Measurements from ENCODE around the gene TRIOBP.
"Not testable (repeated sequence)": the region's sequence is repeated elsewhere in the genome, so short reads cannot be mapped to it uniquely, and the experiment has no call there.

Gene TRIOBP

DNA sequence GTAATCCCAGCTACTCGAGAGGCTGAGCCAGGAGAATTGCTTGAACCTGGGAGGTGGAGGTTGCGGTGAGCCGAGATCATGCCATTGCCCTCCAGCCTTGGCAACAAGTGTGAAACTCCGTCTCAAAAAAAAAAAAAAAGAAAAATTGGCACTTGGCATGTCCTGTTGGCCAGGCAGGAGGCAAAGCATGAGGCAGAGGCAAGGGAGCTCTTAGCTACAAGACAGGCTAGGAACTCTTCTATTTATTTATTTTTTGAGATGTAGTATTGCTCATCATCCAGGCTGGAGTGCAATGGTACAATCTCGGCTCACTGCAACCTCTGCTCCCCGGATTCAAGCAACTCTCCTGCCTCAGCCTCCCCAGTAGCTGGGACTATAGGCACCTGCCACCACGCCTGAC lies 2.7 kb upstream of the TRIOBP start:
- not testable (repeated sequence) for DNase-seq

GRCh38 chr22:37696260-37696656 lies 590 bp upstream of the TRIOBP start:
- not testable (repeated sequence) for DNase-seq

GRCh38 chr22:37697538-37697835 lies 639 bp downstream of the TRIOBP start:
- DNase-seq, result no peak

GRCh38 chr22:37701141-37701786 lies 4.4 kb downstream of the TRIOBP start:
- DNase-seq, result no peak

GRCh38 chr22:37703906-37704305 lies 7.1 kb downstream of the TRIOBP start:
- DNase-seq, result no peak

DNA sequence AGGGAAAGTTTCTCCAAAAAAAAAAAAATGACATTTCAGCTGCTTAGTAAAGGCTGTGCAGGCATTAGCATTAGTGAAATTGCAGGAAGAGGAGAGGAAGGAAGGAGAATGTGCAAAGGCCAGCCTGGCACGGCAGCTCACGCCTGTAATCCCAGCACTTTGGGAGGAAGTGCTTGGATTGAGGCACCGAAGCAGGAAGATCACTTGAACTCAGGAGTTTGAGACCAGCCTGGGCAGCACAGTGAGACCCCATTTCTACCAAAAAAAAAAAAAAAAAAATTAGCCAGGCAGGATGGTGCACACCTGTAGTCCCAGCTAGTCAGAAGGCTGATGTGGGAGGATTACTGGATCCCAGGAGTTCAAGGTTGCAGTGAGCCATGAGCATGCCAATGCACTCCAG lies 7.8 kb downstream of the TRIOBP start:
- DNase-seq, result no peak

GRCh38 chr22:37705205-37705604 lies 8.4 kb downstream of the TRIOBP start:
- no peak for DNase-seq

GRCh38 chr22:37708580-37709444 lies 12.0 kb downstream of the TRIOBP start:
- no peak for DNase-seq

DNA sequence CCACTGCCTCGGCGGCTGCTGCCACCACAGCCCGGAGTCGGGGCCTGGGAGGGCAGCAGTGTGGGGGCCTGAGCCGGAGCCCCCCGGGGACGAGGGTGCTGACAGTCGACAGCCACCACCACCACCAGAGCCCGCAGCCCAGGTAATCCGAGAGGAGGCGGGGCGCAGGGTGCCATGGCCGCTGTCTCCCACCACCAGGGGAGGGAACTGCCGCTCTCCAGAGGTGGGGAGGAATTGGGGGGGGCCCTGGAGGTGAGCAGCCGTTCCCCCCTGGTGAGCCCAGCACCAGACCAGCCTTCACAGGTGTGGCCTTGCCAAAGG lies 12.6 kb downstream of the TRIOBP start:
- no peak for DNase-seq

- DNase-seq, result no peak
Measured at GRCh38 chr22:37710675-37711074, 13.8 kb downstream of the TRIOBP start.

GRCh38 chr22:37711490-37711889 lies 14.6 kb downstream of the TRIOBP start:
- DNase-seq, result no peak

DNA sequence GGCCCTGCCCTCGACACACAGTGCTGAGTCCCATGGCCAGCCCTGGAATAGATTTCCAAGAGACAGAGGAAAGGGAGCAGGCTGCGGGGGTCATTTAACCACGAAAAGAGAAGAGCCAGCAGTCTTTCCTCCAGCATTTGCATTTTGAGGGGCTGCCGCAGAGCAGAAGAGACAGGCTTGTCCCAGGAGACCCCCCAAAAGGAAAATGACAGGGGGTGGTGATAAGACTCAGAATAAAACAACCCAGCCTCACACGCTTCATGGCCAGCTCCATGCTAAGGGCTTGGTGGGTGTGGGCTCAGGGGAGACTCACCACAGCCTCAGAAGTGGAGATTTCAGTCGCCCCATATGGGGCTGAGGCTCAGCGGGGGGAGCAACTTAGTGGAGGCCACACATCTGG lies 16.9 kb downstream of the TRIOBP start:
- no peak for DNase-seq

DNA sequence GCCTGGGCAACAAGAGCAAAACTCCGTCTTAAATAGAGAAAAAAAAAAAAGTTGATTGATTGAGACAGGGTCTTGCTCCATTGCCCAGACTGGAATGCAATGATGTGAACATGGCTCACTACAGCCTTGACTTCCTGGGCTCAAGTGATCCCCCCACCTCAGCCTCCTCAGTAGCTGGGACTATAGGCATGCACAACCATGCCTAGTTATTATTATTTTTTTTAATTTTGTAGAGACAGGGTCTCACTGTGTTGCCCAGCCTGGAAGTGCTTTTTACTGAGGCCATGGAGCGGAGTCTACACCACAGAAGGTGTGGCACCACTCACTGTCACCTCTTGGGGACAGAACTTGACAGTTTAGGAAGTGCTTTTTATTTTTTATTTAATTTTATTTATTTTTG lies 17.8 kb downstream of the TRIOBP start:
- no peak for DNase-seq

DNA sequence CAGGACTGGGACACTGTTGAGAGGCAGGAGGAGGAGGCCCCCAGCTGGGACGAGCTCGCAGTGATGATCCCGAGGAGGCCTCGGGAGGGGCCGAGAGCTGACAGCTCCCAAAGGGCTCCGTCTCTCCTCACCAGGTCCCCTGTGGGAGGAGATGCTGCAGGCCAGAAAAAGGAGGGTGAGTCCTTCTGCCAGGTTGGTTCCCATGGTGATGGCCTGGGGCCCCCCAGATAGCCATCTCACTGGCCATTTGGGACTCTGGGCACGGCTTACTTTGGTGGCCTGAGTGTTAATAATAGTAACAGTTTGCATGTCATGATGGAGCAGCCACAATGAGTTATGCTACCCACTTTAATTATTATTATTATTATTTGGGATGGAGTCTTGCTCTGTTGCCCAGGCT lies 18.9 kb downstream of the TRIOBP start:
- no peak for DNase-seq

DNA sequence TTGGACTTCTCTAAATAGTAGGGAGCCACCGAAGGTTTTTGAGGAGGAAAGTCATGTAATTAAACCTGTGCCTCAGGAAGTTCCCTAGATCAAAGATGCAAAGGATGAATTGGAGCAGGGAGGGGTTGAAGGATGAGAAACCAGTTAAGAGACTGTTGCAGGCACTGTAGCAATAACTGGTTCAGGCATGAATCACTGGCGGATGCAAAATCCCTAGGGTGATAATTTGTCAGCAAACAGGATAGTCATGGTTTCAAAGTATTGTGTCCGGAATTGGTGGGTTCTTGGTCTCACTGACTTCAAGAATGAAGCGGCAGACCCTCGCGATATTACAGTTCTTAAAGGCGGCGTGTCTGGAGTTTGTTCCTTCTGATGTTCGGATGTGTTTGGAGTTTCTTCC lies 19.9 kb downstream of the TRIOBP start:
- DNase-seq, result no peak

GRCh38 chr22:37717235-37717634 lies 20.4 kb downstream of the TRIOBP start:
- DNase-seq, result not testable (repeated sequence)

DNA sequence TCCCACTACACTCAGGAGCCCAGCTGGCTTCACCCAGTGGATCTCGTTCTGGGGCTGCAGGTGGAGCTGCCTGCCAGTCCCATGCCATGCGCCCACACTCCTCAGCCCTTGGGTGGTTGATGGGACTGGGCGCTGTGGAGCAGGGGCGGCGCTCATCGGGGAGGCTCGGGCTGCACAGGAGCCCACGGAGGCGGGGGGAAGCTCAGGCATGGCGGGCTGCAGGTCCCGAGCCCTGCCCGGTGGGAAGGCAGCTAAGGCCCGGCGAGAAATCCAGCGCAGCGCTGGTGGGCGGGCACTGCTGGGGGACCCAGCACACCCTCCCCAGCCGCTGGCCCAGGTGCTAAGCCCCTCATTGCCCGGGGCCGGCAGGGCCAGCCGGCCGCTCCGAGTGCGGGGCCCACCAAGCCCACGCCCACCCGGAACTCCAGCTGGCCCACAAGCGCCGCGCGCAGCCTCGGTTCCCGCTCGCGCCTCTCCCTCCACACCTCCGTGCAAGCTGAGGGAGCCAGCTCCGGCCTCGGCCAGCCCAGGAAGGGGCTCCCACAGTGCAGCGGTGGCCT lies 21.0 kb downstream of the TRIOBP start:
- DNase-seq, result not testable (repeated sequence)

DNA sequence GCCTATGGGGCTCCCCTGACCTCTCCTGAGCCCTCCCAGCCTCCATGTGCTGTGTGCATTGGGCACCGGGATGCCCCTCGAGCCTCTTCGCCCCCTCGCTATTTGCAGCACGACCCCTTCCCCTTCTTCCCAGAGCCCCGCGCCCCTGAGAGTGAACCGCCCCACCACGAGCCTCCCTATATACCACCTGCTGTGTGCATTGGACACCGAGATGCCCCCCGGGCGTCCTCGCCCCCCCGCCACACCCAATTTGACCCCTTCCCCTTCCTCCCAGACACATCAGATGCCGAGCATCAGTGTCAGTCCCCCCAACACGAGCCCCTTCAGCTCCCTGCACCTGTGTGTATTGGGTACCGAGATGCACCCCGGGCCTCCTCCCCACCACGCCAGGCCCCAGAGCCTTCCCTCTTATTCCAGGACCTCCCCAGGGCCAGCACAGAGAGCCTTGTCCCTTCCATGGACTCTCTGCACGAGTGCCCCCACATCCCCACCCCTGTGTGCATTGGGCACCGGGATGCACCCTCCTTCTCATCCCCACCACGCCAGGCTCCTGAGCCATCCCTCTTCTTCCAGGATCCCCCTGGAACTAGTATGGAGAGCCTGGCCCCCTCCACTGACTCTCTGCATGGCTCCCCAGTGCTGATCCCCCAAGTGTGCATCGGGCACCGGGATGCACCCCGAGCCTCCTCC lies 28.8 kb downstream of the TRIOBP start:
- DNase-seq, result no peak

DNA sequence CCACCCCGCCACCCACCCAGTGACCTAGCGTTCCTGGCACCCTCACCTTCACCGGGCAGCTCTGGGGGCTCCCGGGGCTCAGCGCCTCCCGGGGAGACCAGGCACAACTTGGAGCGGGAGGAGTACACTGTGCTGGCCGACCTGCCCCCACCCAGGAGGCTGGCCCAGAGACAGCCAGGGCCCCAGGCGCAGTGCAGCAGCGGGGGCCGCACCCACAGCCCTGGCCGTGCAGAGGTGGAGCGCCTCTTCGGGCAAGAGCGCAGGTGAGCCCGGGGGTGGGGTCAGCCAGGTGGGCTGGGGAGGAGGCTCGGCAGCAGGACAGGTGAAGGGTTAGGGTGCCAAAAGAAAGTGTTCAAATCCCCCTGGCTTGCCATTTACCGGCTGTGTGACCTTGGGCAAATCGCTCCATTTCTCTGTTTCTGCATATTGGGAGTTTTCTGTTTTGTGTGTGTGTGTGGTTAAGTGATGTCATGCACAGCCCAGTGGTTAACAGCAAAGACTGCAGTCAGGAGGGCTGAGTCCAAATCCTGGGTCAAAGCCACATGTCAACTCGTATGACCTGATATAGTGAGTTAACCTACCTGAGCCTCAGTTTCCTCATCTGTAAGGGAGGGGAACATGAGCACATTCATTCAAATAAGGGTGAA lies 29.5 kb downstream of the TRIOBP start:
- no peak for DNase-seq

DNA sequence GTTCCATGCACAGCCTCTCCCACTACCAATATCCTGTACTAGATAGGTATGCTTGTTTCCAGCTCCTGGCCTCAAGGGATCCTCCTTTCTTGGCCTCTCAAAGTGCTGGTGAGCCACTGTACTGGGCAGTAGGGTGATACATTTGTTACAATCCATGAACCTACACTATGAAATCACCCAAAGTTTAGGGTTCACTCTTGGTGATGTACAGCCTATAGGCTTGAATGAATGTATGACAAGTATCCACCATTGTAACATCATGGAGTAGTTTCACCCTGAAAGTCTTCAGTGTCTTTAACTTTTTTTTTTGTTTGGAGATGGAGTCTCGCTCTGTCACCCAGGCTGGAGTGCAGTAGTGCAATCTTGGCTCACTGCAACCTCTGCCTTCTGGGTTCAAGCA lies 31.8 kb downstream of the TRIOBP start:
- DNase-seq, result no peak

DNA sequence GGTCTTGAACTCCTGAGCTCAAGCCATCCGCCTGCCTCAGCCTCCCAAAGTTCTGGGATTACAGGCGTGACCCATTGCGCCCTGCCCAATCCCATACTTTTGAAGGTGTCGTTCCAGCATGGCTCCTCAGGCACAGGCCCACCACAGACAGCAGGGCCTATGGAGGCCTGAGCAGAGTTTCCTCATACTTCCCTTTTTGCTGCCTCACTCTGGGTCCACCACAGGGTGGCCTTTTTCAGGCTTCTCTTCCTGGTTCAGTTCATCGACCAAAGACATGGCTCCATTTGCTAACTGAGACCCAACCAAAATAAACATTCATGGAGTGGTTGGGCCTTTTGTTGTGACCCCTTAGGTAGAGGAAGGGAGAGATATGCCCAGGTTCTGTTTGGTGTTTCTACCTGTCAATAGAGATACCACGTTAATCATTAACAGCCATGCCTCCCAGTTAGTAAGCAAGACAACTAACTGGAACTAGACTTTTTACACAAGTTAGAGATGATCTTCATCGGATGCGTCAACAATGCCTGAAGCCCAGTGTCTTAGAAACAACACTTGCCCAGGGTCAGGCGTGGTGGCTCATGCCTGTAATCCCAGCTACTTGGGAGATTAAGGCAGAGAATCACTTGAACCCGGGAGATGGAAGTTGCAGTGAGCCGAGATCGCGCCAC lies 35.1 kb downstream of the TRIOBP start:
- no peak for DNase-seq

GRCh38 chr22:37732699-37733607 lies 36.1 kb downstream of the TRIOBP start:
- no peak for DNase-seq

Data from stimulated activated CD4-positive, alpha-beta T cell treated with anti-CD3 and anti-CD28 coated beads, Interleukin-4, amount 100 ng/mL, for 1 hour (primary cell).